CD4-positive, alpha-beta T cell treated with Interleukin-6 at 100 ng/mL for 8 hours (primary cell): ENCODE results near the gene KRTAP26-1.
A peak's percentile ranks its signal among the peaks of the same experiment; 100 is the strongest.

Experiments
- DNase-seq: peaks from one replicate; pipeline ENCODE4 v3.0.0-alpha.2; 2020; ENCODE audit warnings: mixed read lengths, low spot score

Gene KRTAP26-1

GRCh38 chr21:30320215-30320614 is at the start of gene KRTAP26-1:
KRTAP26-1 (minus strand) TSS chr21:30320315; CDS start chr21:30320035, 280 bp downstream.
- no peak for DNase-seq

- no peak for DNase-seq
Measured at GRCh38 chr21:30355906-30356305, 35.8 kb upstream of the KRTAP26-1 start.

DNA sequence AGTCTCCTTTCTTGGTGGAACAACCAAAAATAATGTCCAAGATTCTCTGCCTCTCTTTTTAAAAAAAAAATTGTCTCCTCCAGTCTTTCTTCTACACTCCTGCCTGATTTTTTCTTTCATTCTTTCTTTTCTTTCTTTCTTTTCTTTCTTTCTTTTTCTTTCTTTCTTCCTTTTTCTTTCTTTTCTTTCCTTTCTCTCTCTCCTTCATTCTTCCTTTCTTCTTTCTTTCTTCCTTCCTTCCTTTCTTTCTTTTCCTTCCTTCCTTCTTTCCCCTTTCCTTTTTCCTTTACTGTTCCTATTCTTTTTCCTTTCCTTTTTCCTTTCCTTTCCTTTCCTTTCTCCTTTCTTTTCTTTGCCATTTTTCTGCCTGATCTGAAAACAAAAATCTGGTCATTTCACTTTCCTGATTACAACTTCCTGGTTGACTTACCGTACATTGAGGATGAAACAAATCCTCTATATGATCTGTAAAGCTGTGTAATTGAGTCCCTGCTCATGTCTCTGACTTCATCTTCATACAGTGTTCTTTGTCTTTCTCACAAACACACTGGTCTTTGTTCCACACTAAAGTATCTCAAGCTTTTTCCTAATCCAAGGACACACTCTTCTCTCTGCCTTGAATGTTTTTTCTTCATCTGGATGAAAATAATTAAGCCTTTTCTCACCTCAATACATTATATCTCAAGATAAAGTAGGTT is 34.3 kb upstream of the KRTAP26-1 start:
- no peak for DNase-seq

GRCh38 chr21:30351534-30351933 is 31.4 kb upstream of the KRTAP26-1 start:
- DNase-seq = no peak

DNA sequence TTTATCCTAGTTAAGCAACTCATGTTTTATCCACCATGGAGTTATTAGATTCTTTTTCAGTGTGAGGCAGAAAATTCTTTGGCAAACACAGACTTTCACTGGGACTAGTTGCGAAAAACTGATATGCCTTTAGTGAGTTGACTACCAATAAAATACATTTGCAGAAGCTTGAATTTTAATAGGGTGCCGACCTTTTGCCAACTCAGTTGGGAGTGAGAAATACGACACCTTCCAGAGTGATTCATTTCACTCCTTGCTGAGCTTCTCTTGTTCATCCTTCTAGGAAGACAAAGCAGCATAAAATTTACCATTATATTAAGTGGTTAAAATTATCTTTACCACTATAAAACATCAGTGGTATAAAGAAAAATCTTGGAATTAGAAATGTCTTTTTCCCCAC is 29.5 kb upstream of the KRTAP26-1 start:
- no peak for DNase-seq

GRCh38 chr21:30348506-30348905 is 28.4 kb upstream of the KRTAP26-1 start, which contains the start of gene KRTAP23-1:
KRTAP23-1 (minus strand) TSS chr21:30348606; CDS start chr21:30348606, 0 bp downstream.
- DNase-seq = no peak

DNA sequence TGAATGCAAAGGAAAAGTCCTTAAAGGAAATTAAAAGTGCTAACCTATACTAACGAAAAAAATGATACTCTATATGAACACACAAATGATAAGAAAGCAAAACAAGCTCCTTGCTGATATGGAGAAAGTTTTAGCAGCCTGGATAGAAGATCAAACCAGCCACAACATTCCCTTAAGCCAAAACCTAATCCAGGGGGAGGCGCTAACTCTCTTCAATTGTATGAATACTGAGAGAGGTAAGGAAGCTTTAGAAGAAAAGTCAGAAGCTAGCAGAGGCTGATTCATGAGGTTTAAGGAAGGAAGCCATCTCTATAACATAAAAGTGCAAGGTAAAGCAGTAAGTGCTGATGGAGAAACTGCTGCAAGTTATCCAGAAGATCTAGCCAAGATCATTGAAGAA is 24.9 kb upstream of the KRTAP26-1 start:
- no peak for DNase-seq

DNA sequence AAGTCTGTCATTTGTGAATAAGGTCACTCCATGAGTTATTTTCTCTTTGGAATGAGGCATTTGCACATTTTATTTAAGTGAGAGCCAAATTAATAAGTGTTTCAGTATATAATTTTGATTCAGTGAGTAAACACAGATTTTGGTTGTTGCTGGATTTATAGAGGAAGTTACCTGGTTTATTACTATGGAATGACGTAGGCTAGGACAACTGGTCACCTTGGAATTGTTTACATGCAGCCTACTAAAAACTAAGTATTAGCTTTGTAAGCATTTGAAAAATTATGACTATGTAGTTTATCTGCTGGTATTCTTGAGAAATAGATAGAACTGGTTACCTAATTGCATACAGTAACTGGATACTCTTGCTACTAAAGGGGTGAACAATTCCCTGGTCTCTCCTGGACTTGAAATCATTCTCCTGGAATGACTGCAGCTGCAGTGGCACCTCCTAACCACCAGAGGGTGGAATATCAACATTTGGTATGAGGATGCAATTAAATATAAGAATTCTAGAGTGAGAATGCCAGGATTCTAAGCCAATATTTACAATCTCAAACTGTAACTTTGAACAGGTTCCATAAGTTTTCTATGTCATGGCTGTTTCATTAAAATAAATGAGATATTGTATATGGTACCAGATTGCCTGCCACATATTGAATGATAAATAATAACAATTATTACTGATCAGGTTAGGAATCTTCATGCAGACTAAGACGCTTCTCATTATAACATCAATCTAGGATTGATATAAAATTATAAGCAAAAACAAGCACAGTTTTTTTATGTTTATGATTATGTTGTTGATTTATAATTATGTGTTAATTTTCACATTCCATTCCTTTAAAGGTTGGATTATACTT is 20.8 kb upstream of the KRTAP26-1 start:
- peak; percentile 10 for DNase-seq

DNA sequence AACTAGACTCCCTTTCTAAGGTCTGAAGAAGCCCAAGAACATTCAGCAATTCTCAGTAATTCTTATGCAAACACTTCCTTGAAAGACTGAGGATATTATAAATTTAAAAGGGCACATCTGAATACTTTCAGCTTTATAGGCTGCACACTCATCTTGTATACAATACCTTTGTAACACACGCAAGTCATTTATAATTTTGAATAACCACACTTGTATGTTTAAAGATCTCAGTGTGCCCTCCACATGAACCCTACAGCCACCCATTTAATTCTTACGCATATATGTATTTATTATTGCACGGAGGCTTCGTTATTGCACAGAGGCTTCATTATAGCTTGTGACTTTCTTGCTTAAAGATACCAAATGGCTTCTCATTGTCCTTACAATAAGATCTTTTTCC is 18.6 kb upstream of the KRTAP26-1 start:
- DNase-seq = no peak

DNA sequence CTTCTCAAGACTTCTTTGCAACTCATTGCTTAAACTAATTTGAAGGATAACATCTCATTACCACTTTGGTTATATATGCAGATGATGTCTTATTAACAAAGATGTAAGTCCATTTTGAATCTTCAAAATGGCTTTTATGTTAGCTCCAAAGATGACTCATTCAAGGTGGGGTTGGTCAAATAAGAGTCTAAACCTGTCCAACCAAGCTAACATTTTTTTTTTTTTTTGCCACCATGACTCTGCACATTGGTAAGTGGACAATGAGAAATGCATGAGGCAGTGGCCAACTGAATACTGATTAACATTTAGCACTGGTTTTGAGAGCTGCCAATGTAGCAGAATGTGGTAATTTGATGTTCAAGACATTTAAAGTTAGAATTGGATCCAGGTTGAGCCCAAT is 17.7 kb upstream of the KRTAP26-1 start:
- no peak for DNase-seq

DNA sequence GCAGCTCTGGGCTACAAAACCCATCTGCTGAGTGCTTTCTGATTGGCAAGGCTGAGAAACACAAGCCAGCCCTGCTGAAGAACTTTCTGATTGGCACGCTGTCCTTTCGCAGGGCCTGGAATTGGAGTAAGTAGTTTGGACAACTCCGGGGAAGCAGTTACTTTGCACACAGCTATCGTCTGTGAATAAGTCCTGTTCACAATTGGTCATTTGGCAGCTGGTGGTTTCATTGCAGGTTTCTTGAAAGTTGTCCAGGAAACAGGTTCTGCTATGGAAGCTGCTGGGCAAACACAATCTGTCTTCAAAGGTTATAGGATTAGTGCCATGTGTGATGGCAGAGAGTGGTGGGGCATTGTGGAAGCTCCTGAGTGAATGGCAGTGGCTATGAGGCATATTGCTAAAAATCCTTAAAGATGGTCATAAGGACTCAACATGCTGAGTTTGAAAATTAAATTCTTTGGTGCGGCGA is 17.2 kb upstream of the KRTAP26-1 start, which contains the start of gene KRTAP27-1:
KRTAP27-1 (minus strand) TSS at position 419 of the 469 bp plus-strand sequence; CDS start at position 393, 26 bp downstream.
- DNase-seq = no peak

DNA sequence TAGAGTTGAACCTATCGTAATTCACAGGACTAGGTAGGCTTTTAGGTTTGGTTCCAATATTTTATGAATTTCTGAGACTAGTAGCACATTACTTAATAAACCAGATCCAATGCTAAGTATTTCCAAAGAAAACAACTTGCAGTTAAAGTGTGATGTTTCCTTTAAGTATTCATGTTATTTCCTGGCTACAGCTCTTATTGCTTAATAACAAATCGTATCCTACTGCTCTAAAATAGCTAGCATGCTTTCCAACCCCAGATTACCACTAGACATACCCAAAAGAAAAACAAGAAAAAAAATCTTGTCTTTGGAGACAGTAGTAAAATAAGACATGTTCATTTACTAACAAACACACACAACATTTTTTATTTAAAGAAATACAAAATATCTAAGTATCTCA is 16.5 kb upstream of the KRTAP26-1 start:
- DNase-seq = no peak

DNA sequence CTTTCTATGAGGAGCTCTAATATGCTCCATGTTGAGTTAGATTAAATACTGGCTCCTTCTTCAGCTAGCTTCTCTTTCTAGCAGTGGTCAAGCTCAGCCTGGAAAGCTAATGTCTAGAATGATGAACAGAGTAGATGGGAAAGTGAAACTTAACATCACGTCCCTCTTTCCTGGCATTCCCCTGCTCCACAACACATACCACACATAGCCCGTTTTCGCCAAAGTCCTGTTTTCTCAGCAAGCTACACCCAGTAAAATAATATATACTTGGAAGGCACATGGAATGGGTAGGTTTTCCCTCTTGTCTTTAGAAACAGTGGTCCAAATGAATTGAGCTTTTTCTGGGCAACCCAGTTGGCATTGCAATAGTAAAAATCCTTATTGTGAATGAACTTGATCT is 13.6 kb upstream of the KRTAP26-1 start:
- no peak for DNase-seq

DNA sequence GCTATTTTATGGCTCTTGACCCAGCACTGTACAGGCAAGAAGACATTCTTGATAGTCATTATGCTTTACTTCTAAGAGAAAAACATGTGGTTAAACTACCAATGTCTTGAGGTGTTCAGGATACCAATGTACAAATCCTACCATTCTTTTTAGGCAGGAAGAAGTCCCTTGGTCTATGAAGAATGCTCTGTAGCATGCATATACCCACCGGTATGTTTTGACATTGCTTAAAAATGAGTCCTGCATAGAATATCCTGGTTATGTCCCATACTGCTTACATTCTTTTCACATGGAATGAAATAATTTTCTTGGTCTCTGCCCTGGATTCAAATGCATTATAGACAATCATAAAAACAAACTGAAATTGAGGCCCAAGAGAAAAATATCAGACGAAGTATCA is 12.6 kb upstream of the KRTAP26-1 start:
- DNase-seq = no peak

GRCh38 chr21:30329203-30329875 is 9.2 kb upstream of the KRTAP26-1 start:
- no peak for DNase-seq

- no peak for DNase-seq
Measured at GRCh38 chr21:30326390-30326789, 6.3 kb upstream of the KRTAP26-1 start.

DNA sequence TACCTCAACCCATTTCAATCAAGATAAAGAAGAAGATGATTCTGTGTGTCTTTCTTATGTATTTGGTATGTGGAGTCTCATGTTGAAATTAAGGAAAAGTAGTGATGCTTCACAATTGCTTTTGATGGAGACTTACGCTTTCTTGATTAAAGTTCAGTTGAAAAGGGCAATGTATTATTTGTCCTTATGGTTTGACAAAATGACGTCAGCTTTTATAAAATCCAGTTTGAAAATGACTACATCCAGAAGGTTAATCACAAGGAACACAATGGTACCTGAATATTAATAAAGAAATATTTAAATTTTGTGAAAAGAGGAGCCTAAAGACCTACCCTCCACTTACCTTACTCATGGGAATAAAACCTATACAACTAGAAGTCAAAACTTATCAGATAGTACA is 4.4 kb downstream of the KRTAP26-1 start:
- DNase-seq = no peak

DNA sequence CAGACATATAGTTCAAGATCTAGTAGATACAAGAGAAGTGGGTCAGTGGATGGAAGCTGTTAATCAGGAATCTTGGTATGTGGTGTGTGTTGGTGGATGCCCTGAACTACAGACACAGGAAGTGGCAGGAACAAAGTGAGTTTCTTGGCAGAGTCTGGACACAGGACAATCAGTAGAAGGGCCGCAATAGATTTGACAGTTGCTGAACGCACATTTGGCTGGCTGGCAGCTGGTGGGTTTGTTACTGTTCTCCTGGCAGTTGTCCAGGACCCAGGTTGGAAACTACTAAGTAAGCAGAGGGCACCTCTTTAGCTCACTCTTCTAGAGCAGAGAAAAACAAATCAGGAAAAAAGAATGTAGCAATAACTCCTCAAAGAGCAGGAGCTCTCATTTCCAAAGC is 13.2 kb downstream of the KRTAP26-1 start:
- no peak for DNase-seq

GRCh38 chr21:30305136-30305535 is 15.0 kb downstream of the KRTAP26-1 start:
- no peak for DNase-seq

DNA sequence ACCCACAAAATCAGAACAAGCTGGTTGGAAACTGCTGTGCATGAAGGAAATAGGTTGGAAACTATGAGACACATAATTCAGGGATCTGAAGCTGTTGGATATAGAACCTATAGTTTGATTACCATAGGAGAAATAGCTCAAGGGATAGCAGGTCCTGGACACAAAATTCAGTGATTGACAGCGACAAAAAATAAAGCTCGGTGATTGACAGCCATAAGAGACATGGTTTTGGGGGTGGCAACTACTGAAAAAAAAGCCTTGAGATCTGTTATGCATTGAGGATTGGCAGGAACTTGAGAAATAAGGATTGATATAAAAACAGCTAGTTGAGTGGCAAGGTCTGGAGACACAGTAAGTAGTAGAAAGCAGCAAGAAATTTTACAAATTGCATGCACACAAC is 30.9 kb downstream of the KRTAP26-1 start, which contains the start of gene KRTAP25-1:
KRTAP25-1 (minus strand) TSS at position 300 of the 400 bp plus-strand sequence; CDS start at position 276, 24 bp downstream.
- no peak for DNase-seq

GRCh38 chr21:30282850-30283249 is 37.3 kb downstream of the KRTAP26-1 start, which contains the start of gene KRTAP24-1:
KRTAP24-1 (minus strand) TSS chr21:30282950; CDS start chr21:30282932, 18 bp downstream.
- no peak for DNase-seq

- no peak for DNase-seq
Measured at GRCh38 chr21:30271611-30272010, 48.5 kb downstream of the KRTAP26-1 start.
